Cardiac fibroblast (primary cell): ENCODE data around the gene RPRML.
"Not testable (repeated sequence)": the region's sequence is repeated elsewhere in the genome, so short reads cannot be mapped to it uniquely, and the experiment has no call there.

Experiments used
- DNase-seq, 2 donors: peaks; one replicate each; pipeline versions ENCODE4 v3.0.0 to v3.0.0-alpha.2; 2010; ENCODE audit warnings: low read depth in 2 of 2
- H3K4me3 ChIP-seq, 2 donors: replicated peaks in 1 of 2; 1 replicate in 1 of 2; 2 replicates in 1 of 2; pipeline ENCODE4 v1.5.1; 2011; ENCODE audit warnings: low read depth in 2 of 2, low read length in 2 of 2, mild to moderate bottlenecking in 2 of 2, moderate library complexity in 1 of 2
- TF ChIP-seq, protein P1 (sequence below): IDR thresholded peaks from one replicate; pipeline ENCODE4 v1.5.1; 2011; ENCODE audit warnings: low read depth, mild to moderate bottlenecking, low read length, inconsistent platforms

Gene RPRML

DNA sequence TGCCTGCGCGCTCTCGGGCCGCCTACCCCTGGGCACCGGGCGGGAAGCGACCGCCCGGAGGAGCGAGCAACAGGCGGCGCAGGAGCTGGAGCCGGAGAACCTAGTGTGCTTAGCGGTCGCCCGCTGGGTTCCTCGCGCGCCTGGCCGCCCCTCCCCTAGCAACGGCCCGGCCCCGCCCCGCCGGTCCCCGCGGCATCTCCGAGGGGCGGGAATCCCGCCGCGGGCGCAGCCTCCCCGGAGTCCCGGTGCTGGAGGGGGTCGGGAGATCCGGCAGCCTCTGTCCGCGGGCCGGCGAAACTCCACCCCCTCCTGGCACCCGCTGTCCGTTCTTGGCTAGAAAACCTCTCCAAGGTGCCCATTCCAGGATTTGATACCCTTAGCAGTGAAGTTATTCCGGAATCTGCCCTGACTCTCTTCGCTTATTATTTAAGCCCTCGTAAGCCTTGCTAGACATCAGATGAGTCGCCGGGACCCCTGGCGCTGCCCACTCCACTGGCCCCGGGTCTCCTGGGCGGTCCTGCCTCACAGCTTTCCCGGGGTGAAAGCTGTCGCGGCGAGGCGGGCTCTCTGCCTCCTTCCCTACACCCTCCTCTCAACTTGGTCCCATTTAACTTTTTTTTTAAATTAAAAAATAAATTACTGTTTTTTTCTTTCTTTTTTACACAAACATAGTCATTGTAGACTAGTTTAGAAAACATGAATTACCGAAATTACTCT, at the start of gene RPRML:
Gene RPRML, minus strand, starts transcription at position 107 of the 717 bp plus-strand sequence. CDS start 246 bp downstream, outside the sequence.
- TF ChIP-seq, protein P1, sequence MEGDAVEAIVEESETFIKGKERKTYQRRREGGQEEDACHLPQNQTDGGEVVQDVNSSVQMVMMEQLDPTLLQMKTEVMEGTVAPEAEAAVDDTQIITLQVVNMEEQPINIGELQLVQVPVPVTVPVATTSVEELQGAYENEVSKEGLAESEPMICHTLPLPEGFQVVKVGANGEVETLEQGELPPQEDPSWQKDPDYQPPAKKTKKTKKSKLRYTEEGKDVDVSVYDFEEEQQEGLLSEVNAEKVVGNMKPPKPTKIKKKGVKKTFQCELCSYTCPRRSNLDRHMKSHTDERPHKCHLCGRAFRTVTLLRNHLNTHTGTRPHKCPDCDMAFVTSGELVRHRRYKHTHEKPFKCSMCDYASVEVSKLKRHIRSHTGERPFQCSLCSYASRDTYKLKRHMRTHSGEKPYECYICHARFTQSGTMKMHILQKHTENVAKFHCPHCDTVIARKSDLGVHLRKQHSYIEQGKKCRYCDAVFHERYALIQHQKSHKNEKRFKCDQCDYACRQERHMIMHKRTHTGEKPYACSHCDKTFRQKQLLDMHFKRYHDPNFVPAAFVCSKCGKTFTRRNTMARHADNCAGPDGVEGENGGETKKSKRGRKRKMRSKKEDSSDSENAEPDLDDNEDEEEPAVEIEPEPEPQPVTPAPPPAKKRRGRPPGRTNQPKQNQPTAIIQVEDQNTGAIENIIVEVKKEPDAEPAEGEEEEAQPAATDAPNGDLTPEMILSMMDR, result no peak
- peak within 1 kb of the TSS; percentile 32 to 45 for H3K4me3 ChIP-seq
- peak in 1 of 2 donors; percentile 32 for DNase-seq

DNA sequence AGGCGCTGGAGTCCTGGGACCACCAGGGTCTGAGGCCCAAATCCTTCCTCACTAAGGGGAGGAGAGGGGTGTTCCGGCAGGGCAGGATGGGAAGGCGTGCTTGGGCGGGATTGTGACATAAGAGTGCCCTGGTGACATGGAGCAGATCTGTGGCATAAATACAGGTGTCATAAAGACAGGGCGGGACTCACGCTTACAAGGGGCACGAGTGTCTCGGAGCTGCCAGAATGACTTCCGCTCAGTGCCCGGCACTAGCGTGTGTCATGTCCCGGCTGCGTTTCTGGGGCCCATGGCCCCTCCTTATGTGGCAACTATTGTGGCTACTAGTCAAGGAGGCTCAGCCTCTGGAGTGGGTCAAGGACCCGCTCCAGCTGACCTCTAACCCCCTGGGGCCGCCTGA, 37.9 kb upstream of the RPRML start:
- not testable (repeated sequence) for H3K4me3 ChIP-seq, DNase-seq

DNA sequence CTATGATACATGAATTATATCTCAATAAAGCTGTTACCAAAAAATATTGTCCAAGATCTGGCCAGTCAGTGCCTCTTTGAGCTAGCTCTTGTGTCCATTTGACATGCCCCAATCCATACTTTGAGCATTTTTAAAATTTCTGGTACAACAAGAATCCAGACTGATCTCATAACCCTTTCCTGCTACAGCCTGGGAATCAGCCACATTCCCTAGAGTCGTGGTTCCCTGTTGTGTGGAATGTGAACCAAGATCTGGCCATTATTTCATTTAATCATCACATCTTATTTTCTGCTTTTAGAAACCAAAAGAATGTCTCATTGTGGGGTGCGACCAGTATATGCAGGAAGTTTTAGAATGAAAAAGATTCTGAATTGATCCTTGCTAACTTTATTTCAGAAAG, 34.3 kb upstream of the RPRML start:
- no peak for DNase-seq
- TF ChIP-seq, protein P1, result no peak
- H3K4me3 ChIP-seq, result no peak overlapping the region

- no peak for DNase-seq
- no peak overlapping the region for H3K4me3 ChIP-seq
- TF ChIP-seq, protein P1, result no peak
Measured at GRCh38 chr17:47012457-47012856, 33.4 kb upstream of the RPRML start.

- TF ChIP-seq, protein P1, result no peak
- H3K4me3 ChIP-seq, result no peak overlapping the region
- no peak for DNase-seq
Measured at GRCh38 chr17:47009759-47010594, 30.9 kb upstream of the RPRML start.

GRCh38 chr17:47004906-47005305, 25.9 kb upstream of the RPRML start:
- TF ChIP-seq, protein P1, result no peak
- H3K4me3 ChIP-seq, result no peak overlapping the region
- DNase-seq, result no peak

- not testable (repeated sequence) for DNase-seq, H3K4me3 ChIP-seq
Measured at GRCh38 chr17:47003864-47004263, 24.8 kb upstream of the RPRML start.
